Measurements from ENCODE around the gene NFIC.

- TF ChIP-seq MYC (IDR thresholded peaks at IDR 0.05; ENCODE audit: low read depth, low read length) (no peak), CTCF (IDR thresholded peaks at IDR 0.05; ENCODE audit: low read depth, low read length) (no peak), POLR2A (IDR thresholded peaks at IDR 0.05; ENCODE audit: extremely low read depth, insufficient read length) (no peak)
- TF ChIP-seq, protein P1, sequence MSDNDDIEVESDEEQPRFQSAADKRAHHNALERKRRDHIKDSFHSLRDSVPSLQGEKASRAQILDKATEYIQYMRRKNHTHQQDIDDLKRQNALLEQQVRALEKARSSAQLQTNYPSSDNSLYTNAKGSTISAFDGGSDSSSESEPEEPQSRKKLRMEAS (IDR thresholded peaks at IDR 0.05; ENCODE audit: low read depth, low read length): no peak
Measured at GRCh38 chr19:3433313-3433712, 66.9 kb downstream of the NFIC start.
